Stimulated activated CD8-positive, alpha-beta memory T cell treated with anti-CD3 and anti-CD28 coated beads, Interleukin-12 subunit alpha, Interleukin-12 subunit beta, amount 100 ng/mL, for 4 hours (primary cell): ENCODE results near the gene ERO1A.

Experiments
- DNase-seq: peaks from one replicate; pipeline ENCODE4 v3.0.0-alpha.2; 2020; ENCODE audit warnings: low read depth

Gene ERO1A

DNA sequence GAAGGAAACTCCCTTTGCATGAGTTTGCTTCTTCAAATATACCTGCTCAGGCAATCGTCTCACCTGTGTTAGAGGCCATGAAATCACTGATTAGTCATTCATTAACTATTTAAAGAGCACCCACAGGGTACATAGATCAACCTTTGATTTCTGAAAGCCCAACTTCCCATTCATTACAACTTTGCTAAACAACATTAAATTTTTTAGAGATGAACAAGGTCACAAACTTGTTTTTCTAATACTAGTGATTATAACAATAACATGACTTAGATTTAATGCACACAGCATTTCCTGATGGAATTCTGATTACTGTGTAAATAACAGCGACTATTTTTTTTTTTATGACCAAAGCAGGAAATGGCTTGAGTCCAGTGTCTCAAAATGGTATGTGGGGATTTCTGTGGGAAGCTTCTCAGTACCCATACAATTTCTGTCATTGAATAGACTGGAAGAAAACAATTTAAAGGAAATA, 5.4 kb upstream of the ERO1A start:
- DNase-seq, result no peak

- DNase-seq, result peak; percentile 22
Measured at GRCh38 chr14:52694761-52695480, 437 bp downstream of the ERO1A start.

DNA sequence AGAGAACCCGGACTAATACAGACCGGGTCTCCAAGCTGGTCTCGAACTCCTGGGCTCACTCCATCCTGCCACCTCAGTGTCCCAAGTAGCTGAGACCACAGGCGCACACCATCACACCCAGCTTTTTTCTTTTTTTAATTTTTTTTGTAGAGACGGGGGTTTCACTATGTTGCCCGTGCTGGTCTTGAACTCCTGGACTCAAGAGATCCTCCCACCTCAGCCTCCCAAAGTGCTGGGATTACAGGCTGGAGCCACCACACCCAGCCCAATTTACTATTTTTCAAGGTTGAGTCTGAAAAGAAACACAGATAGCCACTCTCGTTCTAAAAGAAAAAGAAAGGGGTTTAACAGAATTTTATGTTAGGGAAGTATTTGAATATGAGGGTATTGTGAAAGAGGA, 1.8 kb downstream of the ERO1A start:
- DNase-seq, result no peak

DNA sequence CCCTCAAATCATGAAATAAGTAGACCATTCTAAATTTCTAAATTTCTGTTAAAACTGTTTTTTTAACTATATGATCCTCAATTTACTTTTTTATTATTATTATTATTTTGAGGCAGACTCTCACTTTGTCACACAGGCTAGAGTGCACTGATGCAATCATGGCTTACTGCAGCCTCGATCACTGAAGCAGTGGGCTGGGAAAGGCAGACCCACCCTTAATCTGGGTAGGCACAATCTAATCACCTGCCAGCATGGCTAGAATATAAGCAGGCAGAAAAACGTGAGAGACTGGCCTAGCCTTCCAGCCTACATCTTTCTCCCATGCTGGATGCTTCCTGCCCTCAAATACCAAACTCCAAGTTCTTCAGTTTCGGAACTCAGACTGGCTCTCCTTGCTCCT, 2.3 kb downstream of the ERO1A start:
- DNase-seq, result no peak

DNA sequence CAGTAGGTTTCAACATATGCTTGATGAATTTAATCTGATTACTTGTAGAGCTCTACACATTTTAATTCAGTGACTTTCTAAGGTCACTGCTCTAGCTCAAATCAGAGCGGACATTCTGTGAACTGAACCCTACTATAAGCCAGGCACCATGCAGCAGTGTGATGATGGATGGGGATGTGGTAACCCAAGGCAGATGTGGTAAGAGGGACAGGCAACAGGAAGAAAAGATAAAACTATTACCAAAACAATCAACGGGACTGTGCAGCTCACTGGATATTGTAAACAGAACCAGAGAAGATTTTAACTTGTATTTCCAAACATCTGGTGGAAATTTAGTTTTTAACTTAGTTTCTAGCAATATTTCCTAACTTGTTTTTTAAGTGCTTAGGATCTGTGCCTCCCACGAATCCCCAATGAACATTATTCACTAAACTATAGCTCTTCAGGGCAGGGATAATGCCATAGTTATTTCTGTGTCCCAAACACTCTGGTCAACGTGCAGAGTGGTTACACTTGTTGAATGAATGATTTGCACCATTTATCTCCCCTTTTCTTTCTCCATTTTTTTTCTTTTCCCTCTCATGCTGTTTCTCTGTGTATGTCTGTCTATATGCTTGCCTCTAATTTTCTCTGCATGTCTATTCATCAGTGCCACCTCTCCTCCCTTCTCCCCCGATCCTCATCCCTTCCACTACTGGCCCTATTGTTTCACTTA, 3.0 kb downstream of the ERO1A start:
- DNase-seq, result no peak

GRCh38 chr14:52690983-52691760, 4.2 kb downstream of the ERO1A start:
- no peak for DNase-seq

GRCh38 chr14:52686176-52686575, 9.2 kb downstream of the ERO1A start:
- no peak for DNase-seq

GRCh38 chr14:52683985-52684520, 11.3 kb downstream of the ERO1A start:
- DNase-seq, result no peak

- no peak for DNase-seq
Measured at GRCh38 chr14:52678591-52678990, 16.8 kb downstream of the ERO1A start.

- DNase-seq, result no peak
Measured at GRCh38 chr14:52663850-52664249, 31.5 kb downstream of the ERO1A start.

GRCh38 chr14:52661314-52661713, 34.0 kb downstream of the ERO1A start:
- DNase-seq, result no peak

GRCh38 chr14:52660832-52661231, 34.5 kb downstream of the ERO1A start:
- no peak for DNase-seq

GRCh38 chr14:52660325-52660724, 35.0 kb downstream of the ERO1A start:
- no peak for DNase-seq

GRCh38 chr14:52656905-52657304, 38.5 kb downstream of the ERO1A start:
- no peak for DNase-seq

- DNase-seq, result no peak
Measured at GRCh38 chr14:52650774-52651173, 44.6 kb downstream of the ERO1A start.

- DNase-seq, result no peak
Measured at GRCh38 chr14:52649511-52649910, 45.8 kb downstream of the ERO1A start.

DNA sequence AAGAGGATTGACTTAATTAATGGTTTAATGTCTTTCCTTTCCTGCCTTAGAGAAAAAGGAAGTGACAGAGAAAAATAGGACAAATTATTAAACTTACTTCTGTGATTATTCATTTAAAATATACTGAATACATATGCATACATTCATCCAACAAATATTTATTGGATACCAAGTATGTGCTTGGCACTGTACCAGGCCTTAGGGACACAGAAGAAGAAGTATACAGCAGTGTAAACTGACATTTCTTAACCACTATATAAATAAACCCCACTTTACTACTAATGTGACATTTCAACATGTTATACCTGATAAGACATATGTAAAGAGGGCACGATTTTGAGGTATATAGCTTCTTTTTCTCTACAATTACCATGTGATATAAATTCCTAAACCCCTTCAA, 53.6 kb downstream of the ERO1A start:
- no peak for DNase-seq

DNA sequence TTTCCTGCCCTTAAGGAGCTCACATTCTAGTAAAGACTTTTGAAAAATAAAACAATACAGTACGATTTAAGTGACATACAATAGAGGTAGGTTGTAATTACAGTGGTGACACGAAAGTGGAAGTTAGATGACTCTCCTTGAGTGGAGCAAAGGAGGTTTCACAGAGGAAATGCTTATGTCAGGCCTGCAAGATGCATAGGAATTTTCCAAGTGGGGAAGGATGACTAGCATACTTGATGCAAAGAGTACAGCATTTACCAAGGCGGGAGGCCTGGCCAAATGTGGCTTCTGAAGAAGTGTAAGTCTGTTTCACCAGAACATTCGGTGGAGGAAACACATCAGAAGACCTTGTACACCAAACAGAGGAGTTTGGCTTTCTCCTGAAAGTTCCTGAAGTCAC, 55.2 kb downstream of the ERO1A start:
- no peak for DNase-seq

DNA sequence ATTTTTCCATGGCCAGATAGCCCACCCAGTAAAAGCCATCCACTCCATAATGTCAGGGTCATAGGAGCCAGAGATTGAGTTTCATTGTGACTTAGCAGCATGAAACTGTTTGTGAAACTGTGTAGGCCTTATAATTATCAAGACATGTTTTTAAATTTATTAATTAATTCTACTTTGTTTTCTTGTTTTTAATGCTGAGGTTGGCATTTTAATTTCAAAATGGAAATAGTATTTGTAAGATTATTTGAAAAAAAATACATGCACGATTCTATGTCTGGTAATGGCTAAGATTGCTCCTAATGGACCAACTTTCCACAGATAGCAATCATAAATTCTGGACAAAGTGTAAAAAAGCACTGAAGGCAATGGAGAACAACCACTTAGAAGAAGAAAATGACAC, 75.7 kb downstream of the ERO1A start:
- DNase-seq, result no peak

DNA sequence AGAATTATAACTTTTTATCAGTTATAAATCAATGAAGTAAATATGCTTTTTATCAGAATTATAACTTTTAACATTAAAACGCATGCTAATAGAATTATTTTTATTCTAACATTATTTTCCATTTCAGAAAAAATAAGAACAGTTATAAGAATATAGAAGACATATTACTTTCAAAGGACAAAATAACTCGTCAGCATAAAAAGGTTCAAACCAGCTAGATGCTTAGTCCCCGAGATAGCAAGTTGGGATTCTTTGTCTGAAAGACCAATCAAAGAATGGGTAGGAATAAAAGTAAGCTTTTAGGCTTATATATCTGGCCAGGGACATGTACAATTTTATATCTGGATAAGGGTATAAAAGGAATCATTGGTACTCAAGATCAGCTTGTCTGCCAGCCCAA, 76.8 kb downstream of the ERO1A start:
- DNase-seq, result no peak

GRCh38 chr14:52610187-52610586, 85.2 kb downstream of the ERO1A start:
- DNase-seq, result no peak

GRCh38 chr14:52609445-52610044, 85.8 kb downstream of the ERO1A start:
- no peak for DNase-seq
